Activated B cell treated with CpG ODN at 0.5 μM for 24 hours (primary cell): ENCODE measurements around the gene KRT86. TPM values are rescaled to one million over a fixed set of nuclear protein-coding genes. Genes with fewer than 3 reads are reported as not detected.

Experiments
- ATAC-seq: fragments of 200-7000 bp; cut with Tn5 transposase; one replicate; pipeline ENCODE4 v1.10.0; 2021; ENCODE audit warnings: low read depth, mild to moderate bottlenecking, moderate library complexity
- CTCF ChIA-PET: fragments of 350-600 bp; sonication (Branson Sonifier 250); formaldehyde crosslinking; loops from one replicate; lab custom pipeline; 2021; ENCODE audit warnings: antibody characterized with exemption; lab: Charles Lee
- POLR2A ChIA-PET: fragments of 350-600 bp; sonication (Branson Sonifier 250); formaldehyde crosslinking; loops from one replicate; lab custom pipeline; 2021; ENCODE audit warnings: antibody characterized with exemption; lab: Charles Lee
- DNase-seq: peaks from one replicate; pipeline ENCODE4 v3.0.0; 2022
- H3K27ac Mint-ChIP-seq: one replicate; pipeline ENCODE4 v1.8.0; 2020; ENCODE audit warnings: mixed read lengths
- H3K27me3 Mint-ChIP-seq: one replicate; pipeline ENCODE4 v1.8.0; 2021; ENCODE audit warnings: mixed read lengths
- H3K36me3 Mint-ChIP-seq: one replicate; pipeline ENCODE4 v1.8.0; 2021; ENCODE audit warnings: low read depth, mixed read lengths
- H3K4me1 Mint-ChIP-seq: one replicate; pipeline ENCODE4 v1.8.0; 2021; ENCODE audit warnings: mixed read lengths
- H3K4me3 Mint-ChIP-seq: one replicate; pipeline ENCODE4 v1.8.0; 2020; ENCODE audit warnings: mild to moderate bottlenecking, mixed read lengths
- H3K9me3 Mint-ChIP-seq: one replicate; pipeline ENCODE4 v1.8.0; 2020; ENCODE audit warnings: mixed read lengths
- CTCF ChIP-seq: fragments of 200-600 bp; IDR thresholded peaks from one replicate; pipeline ENCODE4 v1.8.0; 2022; ENCODE audit warnings: antibody characterized with exemption, mild to moderate bottlenecking
- intact Hi-C: fragments of 100-400 bp; cut with micrococcal nuclease; formaldehyde crosslinking; loops from one replicate; pipeline ENCODE4 v1.15.1; 2024
- total RNA-seq: library from RNA; stranded (reverse); gene quantifications from 2 replicates; pipeline ENCODE4 v1.2.3, GENCODE V29; 2022

The KRT86 gene
- total RNA-seq, 1 donor from 2014 or later = not detected

GRCh38 chr12:52243259-52243855, 31.1 kb upstream of the KRT86 start:
- intact Hi-C loops = no loop called here
- POLR2A ChIA-PET = no interaction called here
- CTCF ChIA-PET = no interaction called here
- Mint-ChIP-seq H3K27me3 (peaks cover 20% of the 10 kb centered on the region), H3K4me3 (no peak overlapping the region), H3K9me3 (no peaks in the 10 kb centered on the region), H3K27ac (peak overlapping the region; percentile 16), H3K36me3 (no peaks in the 10 kb centered on the region), H3K4me1 (peaks cover 12% of the 10 kb centered on the region)
- DNase-seq = no peak
- no peak for ATAC-seq
- TF ChIP-seq CTCF = no peak

GRCh38 chr12:52243856-52244614, 30.4 kb upstream of the KRT86 start:
- CTCF ChIA-PET = no interaction called here
- H3K27me3 Mint-ChIP-seq = peaks cover 24% of the 10 kb centered on the region
- no peak for TF ChIP-seq CTCF
- H3K9me3 Mint-ChIP-seq = no peaks in the 10 kb centered on the region
- no peaks in the 10 kb centered on the region for H3K36me3 Mint-ChIP-seq
- peak overlapping the region; percentile 6 for H3K4me3 Mint-ChIP-seq
- H3K27ac Mint-ChIP-seq = peak overlapping the region; percentile 42
- ATAC-seq = peak; percentile 93
- H3K4me1 Mint-ChIP-seq = peaks cover 12% of the 10 kb centered on the region
- intact Hi-C loops = no loop called here
- POLR2A ChIA-PET = interaction anchor here (0.7 kb wide), 1 partner anchor 726 kb away, joined by 3 read pairs; no protein-coding TSS in a partner anchor
- DNase-seq = no peak

- no peak for DNase-seq
- peak overlapping the region; percentile 6 for H3K4me3 Mint-ChIP-seq
- H3K9me3 Mint-ChIP-seq = no peaks in the 10 kb centered on the region
- intact Hi-C loops = no loop called here
- peak overlapping the region; percentile 42 for H3K27ac Mint-ChIP-seq
- peaks cover 12% of the 10 kb centered on the region for H3K4me1 Mint-ChIP-seq
- TF ChIP-seq CTCF = no peak
- peaks cover 26% of the 10 kb centered on the region for H3K27me3 Mint-ChIP-seq
- ChIA-PET CTCF (interaction anchor here (0.6 kb wide), 1 partner anchor 19 kb away, joined by 3 read pairs; no protein-coding TSS in a partner anchor), POLR2A (interaction anchor here (0.7 kb wide), 1 partner anchor 725 kb away, joined by 3 read pairs; no protein-coding TSS in a partner anchor)
- no peaks in the 10 kb centered on the region for H3K36me3 Mint-ChIP-seq
- ATAC-seq = no peak
Observed at GRCh38 chr12:52244615-52244994, 29.8 kb upstream of the KRT86 start.

- DNase-seq (no peak), ATAC-seq (no peak)
- H3K36me3 Mint-ChIP-seq = no peaks in the 10 kb centered on the region
- intact Hi-C loops = no loop called here
- no peak overlapping the region for H3K27ac Mint-ChIP-seq
- ChIA-PET CTCF (interaction anchor here (0.6 kb wide), 1 partner anchor 20 kb away, joined by 3 read pairs; no protein-coding TSS in a partner anchor), POLR2A (no interaction called here)
- H3K9me3 Mint-ChIP-seq = no peaks in the 10 kb centered on the region
- no peak overlapping the region for H3K4me3 Mint-ChIP-seq
- H3K4me1 Mint-ChIP-seq = peaks cover 12% of the 10 kb centered on the region
- no peak for TF ChIP-seq CTCF
- H3K27me3 Mint-ChIP-seq = peaks cover 31% of the 10 kb centered on the region
Observed at GRCh38 chr12:52245259-52245961, 29.0 kb upstream of the KRT86 start.
